ENCODE measurements around the gene DNM3.

DNA sequence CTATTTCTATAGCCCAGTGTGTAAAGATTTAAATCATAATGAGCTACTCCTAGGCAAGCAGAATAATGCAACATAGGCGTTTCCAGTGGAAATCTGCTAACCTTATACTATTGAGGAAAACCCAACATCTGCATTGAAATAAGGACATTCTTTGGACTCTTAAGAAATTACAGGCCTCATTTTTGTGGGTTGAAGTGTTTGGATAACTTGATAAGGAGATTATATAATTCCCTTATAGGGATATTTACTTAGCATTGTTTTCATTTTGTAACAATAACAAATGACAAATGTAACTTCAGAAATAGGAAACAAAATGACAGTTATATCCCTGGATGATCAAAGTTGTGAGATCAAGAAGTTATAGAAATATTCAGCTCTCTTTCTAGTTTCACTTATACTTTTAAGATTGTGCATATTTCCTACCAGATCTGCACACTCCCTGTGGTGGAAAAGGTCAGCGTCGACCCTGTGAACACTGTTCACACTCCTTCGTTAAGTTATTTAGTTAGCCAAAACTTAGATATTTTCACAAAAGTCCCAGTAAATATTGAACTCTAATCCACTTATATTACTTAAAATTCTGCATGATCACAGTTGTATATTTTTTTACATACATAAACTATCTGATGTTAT, 294.8 kb downstream of the DNM3 start:
- TF ChIP-seq EP300 (IDR thresholded peaks at IDR 0.05; ENCODE audit: borderline replicate concordance in 1 of 2, low read depth in 1 of 2, low read length in 1 of 2) (no peak), SMC3 (IDR thresholded peaks at IDR 0.05; ENCODE audit: low read depth, low read length) (no peak), MAX (IDR thresholded peaks at IDR 0.05; ENCODE audit: low read depth) (no peak), REST (IDR thresholded peaks at IDR 0.05; ENCODE audit: low read depth, low read length) (no peak), FOXM1 (IDR thresholded peaks at IDR 0.05; ENCODE audit: low read depth) (no peak), RCOR1 (IDR thresholded peaks at IDR 0.05; ENCODE audit: low read length) (no peak), EZH2phosphoT487 (IDR thresholded peaks at IDR 0.05; ENCODE audit: borderline replicate concordance, low read depth) (no peak), JUND (IDR thresholded peaks at IDR 0.05) (no peak), YY1 (IDR thresholded peaks at IDR 0.05; ENCODE audit: low read depth) (no peak)
- TF ChIP-seq, protein P1, sequence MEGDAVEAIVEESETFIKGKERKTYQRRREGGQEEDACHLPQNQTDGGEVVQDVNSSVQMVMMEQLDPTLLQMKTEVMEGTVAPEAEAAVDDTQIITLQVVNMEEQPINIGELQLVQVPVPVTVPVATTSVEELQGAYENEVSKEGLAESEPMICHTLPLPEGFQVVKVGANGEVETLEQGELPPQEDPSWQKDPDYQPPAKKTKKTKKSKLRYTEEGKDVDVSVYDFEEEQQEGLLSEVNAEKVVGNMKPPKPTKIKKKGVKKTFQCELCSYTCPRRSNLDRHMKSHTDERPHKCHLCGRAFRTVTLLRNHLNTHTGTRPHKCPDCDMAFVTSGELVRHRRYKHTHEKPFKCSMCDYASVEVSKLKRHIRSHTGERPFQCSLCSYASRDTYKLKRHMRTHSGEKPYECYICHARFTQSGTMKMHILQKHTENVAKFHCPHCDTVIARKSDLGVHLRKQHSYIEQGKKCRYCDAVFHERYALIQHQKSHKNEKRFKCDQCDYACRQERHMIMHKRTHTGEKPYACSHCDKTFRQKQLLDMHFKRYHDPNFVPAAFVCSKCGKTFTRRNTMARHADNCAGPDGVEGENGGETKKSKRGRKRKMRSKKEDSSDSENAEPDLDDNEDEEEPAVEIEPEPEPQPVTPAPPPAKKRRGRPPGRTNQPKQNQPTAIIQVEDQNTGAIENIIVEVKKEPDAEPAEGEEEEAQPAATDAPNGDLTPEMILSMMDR (IDR thresholded peaks at IDR 0.05) = no peak
- TF ChIP-seq, protein P2, sequence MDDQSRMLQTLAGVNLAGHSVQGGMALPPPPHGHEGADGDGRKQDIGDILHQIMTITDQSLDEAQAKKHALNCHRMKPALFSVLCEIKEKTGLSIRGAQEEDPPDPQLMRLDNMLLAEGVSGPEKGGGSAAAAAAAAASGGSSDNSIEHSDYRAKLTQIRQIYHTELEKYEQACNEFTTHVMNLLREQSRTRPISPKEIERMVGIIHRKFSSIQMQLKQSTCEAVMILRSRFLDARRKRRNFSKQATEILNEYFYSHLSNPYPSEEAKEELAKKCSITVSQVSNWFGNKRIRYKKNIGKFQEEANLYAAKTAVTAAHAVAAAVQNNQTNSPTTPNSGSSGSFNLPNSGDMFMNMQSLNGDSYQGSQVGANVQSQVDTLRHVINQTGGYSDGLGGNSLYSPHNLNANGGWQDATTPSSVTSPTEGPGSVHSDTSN (IDR thresholded peaks at IDR 0.05) = no peak
- TF ChIP-seq, protein P3, sequence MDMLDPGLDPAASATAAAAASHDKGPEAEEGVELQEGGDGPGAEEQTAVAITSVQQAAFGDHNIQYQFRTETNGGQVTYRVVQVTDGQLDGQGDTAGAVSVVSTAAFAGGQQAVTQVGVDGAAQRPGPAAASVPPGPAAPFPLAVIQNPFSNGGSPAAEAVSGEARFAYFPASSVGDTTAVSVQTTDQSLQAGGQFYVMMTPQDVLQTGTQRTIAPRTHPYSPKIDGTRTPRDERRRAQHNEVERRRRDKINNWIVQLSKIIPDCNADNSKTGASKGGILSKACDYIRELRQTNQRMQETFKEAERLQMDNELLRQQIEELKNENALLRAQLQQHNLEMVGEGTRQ (IDR thresholded peaks at IDR 0.05; ENCODE audit: borderline replicate concordance, low read depth, low read length) = no peak
